GM12878 (cell line): ENCODE data around the gene SLC2A4RG. TPM values are rescaled to one million over a fixed set of nuclear protein-coding genes. Genes with fewer than 3 reads are reported as not detected.

ENCODE experiments used
- ATAC-seq: fragments of 200-7000 bp; cut with Tn5 transposase; 3 replicates; pipeline ENCODE4 v1.9.1; 2020; ENCODE audit warnings: mild to moderate bottlenecking, moderate library complexity
- BruUV-seq: library from RNA; stranded (reverse); fragments of 400-500 nt; replicated peaks from 2 replicates; lab custom pipeline; 2021; lab: Mats Ljungman, UMichigan
- CTCF ChIA-PET: fragments of 300-600 bp; sonication (Branson Sonifier 250); formaldehyde crosslinking; extraction: SDS; loops from one replicate; lab custom pipeline; 2021; ENCODE audit warnings: inconsistent platforms; lab: Yijun Ruan, JAX
- POLR2A ChIA-PET: fragments of 350-600 bp; formaldehyde crosslinking; extraction: SDS; loops from one replicate; lab custom pipeline; 2021; ENCODE audit warnings: inconsistent platforms; lab: Charles Lee
- RAD21 ChIA-PET: fragments of 300-600 bp; sonication (Branson Sonifier 250); formaldehyde crosslinking; loops from one replicate; lab custom pipeline; 2023; ENCODE audit warnings: antibody characterized with exemption; ENCODE audit not compliant: unreplicated experiment; lab: Charles Lee
- SMC1A ChIA-PET: fragments of 300-600 bp; sonication (Branson Sonifier 250); formaldehyde crosslinking; loops from one replicate; lab custom pipeline; 2023; ENCODE audit not compliant: unreplicated experiment, uncharacterized antibody; lab: Charles Lee
- DNase-seq: peaks from one replicate; pipeline ENCODE4 v3.0.0-alpha.2; 2011; ENCODE audit warnings: low read depth, low spot score
- FAIRE-seq: peaks from 3 replicates; lab custom pipeline; 2011; peaks lifted over from hg19 to GRCh38; lab: Jason Lieb, UNC
- H2AFZ ChIP-seq: 2 replicates; pipeline ENCODE4 v1.6.0; 2011; ENCODE audit warnings: low read depth, low read length, control low read depth; ENCODE audit not compliant: control insufficient read depth
- H3K27ac ChIP-seq: 2 replicates; pipeline ENCODE4 v1.5.1; 2011; ENCODE audit warnings: control low read depth; ENCODE audit not compliant: control insufficient read depth, insufficient read depth
- H3K27me3 ChIP-seq, 2 experiments: replicated peaks in 1 of 2; 2 replicates each; pipeline versions ENCODE4 v1.6.0 to v1.6.1; 2011; ENCODE audit warnings: low read length in 1 of 2; ENCODE audit not compliant: control insufficient read depth in 2 of 2, insufficient read depth in 2 of 2
- H3K36me3 ChIP-seq, 2 experiments: 2 replicates each; pipeline ENCODE4 v1.5.1; 2011; ENCODE audit warnings: low read length in 1 of 2; ENCODE audit not compliant: control insufficient read depth in 2 of 2, insufficient read depth in 2 of 2
- H3K4me1 ChIP-seq: 2 replicates; pipeline ENCODE4 v1.6.1; 2011; ENCODE audit warnings: mild to moderate bottlenecking, low read length, moderate library complexity, mixed read lengths; ENCODE audit not compliant: control insufficient read depth, insufficient read depth
- H3K4me2 ChIP-seq: 2 replicates; pipeline ENCODE4 v1.6.0; 2011; ENCODE audit warnings: control low read depth; ENCODE audit not compliant: control insufficient read depth, insufficient read depth
- H3K4me3 ChIP-seq: fragments of 200-600 bp; sonication (generic); 2 replicates; pipeline ENCODE4 v1.5.1; 2016
- H3K79me2 ChIP-seq: 2 replicates; pipeline ENCODE4 v1.6.0; 2011; ENCODE audit warnings: low read length; ENCODE audit not compliant: control insufficient read depth, insufficient read depth
- H3K9ac ChIP-seq: 2 replicates; pipeline ENCODE4 v1.8.0; 2011; ENCODE audit warnings: low read length, control low read depth, mixed read lengths; ENCODE audit not compliant: control insufficient read depth, insufficient read depth
- H3K9me3 ChIP-seq: replicated peaks from 3 replicates; pipeline ENCODE4 v1.5.1; 2011; ENCODE audit warnings: mild to moderate bottlenecking, low read length; ENCODE audit not compliant: control insufficient read depth, insufficient read depth
- H4K20me1 ChIP-seq: 2 replicates; pipeline ENCODE4 v1.6.0; 2011; ENCODE audit not compliant: control insufficient read depth, insufficient read depth
- ASH2L ChIP-seq: fragments of 300-600, 200-600 bp; sonication (generic); IDR thresholded peaks from 2 replicates; pipeline ENCODE4 v1.6.1; 2017; ENCODE audit warnings: low read depth, mild to moderate bottlenecking, borderline replicate concordance
- JUND ChIP-seq: IDR thresholded peaks from 2 replicates; pipeline ENCODE4 v1.6.1; 2012; ENCODE audit warnings: low read depth, mild to moderate bottlenecking, low read length, improper control_type of control experiment, moderate library complexity
- NR2C2 ChIP-seq: IDR thresholded peaks from 2 replicates; pipeline ENCODE4 v1.6.1; 2011; ENCODE audit warnings: borderline replicate concordance, low read depth; ENCODE audit not compliant: control insufficient read depth, insufficient read length
- POLR2AphosphoS5 ChIP-seq: IDR thresholded peaks from 2 replicates; pipeline ENCODE4 v1.6.1; 2011; ENCODE audit warnings: mild to moderate bottlenecking, low read length, inconsistent platforms
- ZNF622 ChIP-seq: fragments of 450-650 bp; IDR thresholded peaks from 2 replicates; pipeline ENCODE4 v1.6.1; 2017; ENCODE audit warnings: mild to moderate bottlenecking, inconsistent platforms
- WGBS: methylation state at CpG from one replicate; pipeline ENCODE4 v1.1.6; 2016; ENCODE audit warnings: low lambda C conversion rate; ENCODE audit not compliant: insufficient replicate concordance, insufficient coverage; ENCODE audit errors: missing lambda C conversion rate; 5-methylcytosine and 5-hydroxymethylcytosine counted together
- in situ Hi-C: fragments of 300-500 bp; cut with MboI; formaldehyde crosslinking; loops from 9 replicates; pipeline ENCODE4 v1.14.3; 2018; ENCODE audit warnings: mixed read lengths
- intact Hi-C: fragments of 100-400 bp; cut with micrococcal nuclease; formaldehyde crosslinking; loops from one replicate; pipeline ENCODE4 v1.14.2; 2022; ENCODE audit not compliant: unreplicated experiment
- polyA plus RNA-seq, 11 experiments: library from polyadenylated mRNA; depleted of rRNA in 4 of 11; unstranded in 6 of 11; stranded (reverse) in 5 of 11; fragments of >200 nt; fragmentation: Nextera tagmentation in 4 of 11; fragmentation: Illumina TruSeq in 1 of 11; extraction: Ambion mirVana in 4 of 11; extraction: Trizol in 1 of 11; gene quantifications; 1 replicate in 1 of 11; 2 replicates in 10 of 11; pipeline versions ENCODE4 v1.2.1 to v1.2.3, GENCODE V29; 2011 to 2016; ENCODE audit warnings: inconsistent platforms in 2 of 11, missing spikeins in 2 of 11, low read depth in 1 of 11
- total RNA-seq, 4 experiments: library from RNA; depleted of rRNA in 3 of 4; stranded (reverse); fragments of >200 nt in 3 of 4; fragmentation: Illumina TruSeq in 1 of 4; extraction: Trizol in 1 of 4; gene quantifications; 2 replicates each; pipeline versions ENCODE4 v1.2.1 to v1.2.3, GENCODE V29; 2013 to 2021
- TF ChIP-seq, protein P1 (sequence below): IDR thresholded peaks from 2 replicates; pipeline ENCODE4 v1.6.1; 2012; ENCODE audit warnings: improper control_type of control experiment, low read depth, low read length; ENCODE audit not compliant: insufficient replicate concordance
- TF ChIP-seq, protein P2 (sequence below): fragments of 450-650 bp; IDR thresholded peaks from 2 replicates; pipeline ENCODE4 v1.6.1; 2017; ENCODE audit warnings: mild to moderate bottlenecking
- TF ChIP-seq, protein P3 (sequence below): IDR thresholded peaks from 2 replicates; pipeline ENCODE4 v1.6.1; 2012; ENCODE audit warnings: mild to moderate bottlenecking, low read depth, low read length

SLC2A4RG gene
- total and polyA plus RNA-seq, 10 of the 15 experiments (the other 5 are each of a cell fraction or from before 2014, with no cell fraction given) = 0.34 to 65.9 (median 13.3) TPM

DNA sequence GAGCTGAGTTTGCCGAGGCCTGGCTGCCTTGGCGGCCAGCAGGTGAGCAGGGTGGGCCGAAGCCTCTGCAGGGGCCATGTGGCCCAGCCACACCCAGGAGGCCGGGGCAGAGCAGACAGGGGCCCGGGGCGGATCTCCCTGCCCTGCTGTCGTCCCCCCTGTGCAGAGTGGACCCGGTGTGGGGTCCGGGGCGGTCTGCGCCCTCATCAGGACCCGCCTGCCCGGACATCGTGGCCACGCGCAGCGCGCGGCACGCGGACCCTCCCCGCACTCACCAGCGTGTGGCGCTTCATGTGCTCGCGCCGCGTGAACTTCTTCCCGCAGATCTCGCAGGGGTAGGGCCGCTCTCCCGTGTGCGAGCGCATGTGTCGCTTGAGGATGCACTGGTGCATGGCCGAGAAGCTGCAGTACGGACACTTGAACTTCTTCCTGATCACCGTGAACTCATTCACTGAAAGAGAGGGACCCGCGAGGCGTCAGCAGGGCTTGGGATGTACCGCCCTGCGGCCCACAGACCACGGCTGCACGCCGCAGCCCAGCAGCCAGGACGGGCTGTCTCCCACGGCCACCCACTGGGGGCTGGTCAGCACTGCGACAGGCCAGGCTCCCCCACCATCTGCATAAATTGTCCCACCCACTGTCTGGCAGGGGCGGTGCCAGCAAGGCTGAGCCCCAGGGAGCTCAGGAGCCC is 13.0 kb downstream of the SLC2A4RG start:
- intact Hi-C loops (no loop called here), in situ Hi-C loops (no loop called here)
- Histone ChIP-seq H3K9me3 (no peaks in the 10 kb centered on the region), H3K27me3 (peaks cover 0 to 2% of the 10 kb centered on the region in 2 experiments; a peak in 1 of 4 replicates), H2AFZ (no peak overlapping the region), H3K27ac (no peak overlapping the region), H4K20me1 (no peaks in the 10 kb centered on the region), H3K79me2 (no peaks in the 10 kb centered on the region), H3K9ac (no peak overlapping the region), H3K36me3 (no peaks in the 10 kb centered on the region), H3K4me2 (no peak overlapping the region), H3K4me1 (no peaks in the 10 kb centered on the region), H3K4me3 (no peak overlapping the region)
- CTCF ChIA-PET = no interaction called here
- SMC1A ChIA-PET = no interaction called here
- WGBS = 85% methylated on average over 46 of the region's 50 CpGs
- ATAC-seq = peak; percentile 17; the same call in 1 of the 3 replicates
- RAD21 ChIA-PET = no interaction called here
- no TSS peak for BruUV-seq
- no peak for FAIRE-seq
- no peak for DNase-seq
- POLR2A ChIA-PET = no interaction called here
- TF ChIP-seq ZNF622 (no peak), ASH2L (no peak), NR2C2 (no peak), POLR2AphosphoS5 (no peak), JUND (no peak)
- TF ChIP-seq, protein P1, sequence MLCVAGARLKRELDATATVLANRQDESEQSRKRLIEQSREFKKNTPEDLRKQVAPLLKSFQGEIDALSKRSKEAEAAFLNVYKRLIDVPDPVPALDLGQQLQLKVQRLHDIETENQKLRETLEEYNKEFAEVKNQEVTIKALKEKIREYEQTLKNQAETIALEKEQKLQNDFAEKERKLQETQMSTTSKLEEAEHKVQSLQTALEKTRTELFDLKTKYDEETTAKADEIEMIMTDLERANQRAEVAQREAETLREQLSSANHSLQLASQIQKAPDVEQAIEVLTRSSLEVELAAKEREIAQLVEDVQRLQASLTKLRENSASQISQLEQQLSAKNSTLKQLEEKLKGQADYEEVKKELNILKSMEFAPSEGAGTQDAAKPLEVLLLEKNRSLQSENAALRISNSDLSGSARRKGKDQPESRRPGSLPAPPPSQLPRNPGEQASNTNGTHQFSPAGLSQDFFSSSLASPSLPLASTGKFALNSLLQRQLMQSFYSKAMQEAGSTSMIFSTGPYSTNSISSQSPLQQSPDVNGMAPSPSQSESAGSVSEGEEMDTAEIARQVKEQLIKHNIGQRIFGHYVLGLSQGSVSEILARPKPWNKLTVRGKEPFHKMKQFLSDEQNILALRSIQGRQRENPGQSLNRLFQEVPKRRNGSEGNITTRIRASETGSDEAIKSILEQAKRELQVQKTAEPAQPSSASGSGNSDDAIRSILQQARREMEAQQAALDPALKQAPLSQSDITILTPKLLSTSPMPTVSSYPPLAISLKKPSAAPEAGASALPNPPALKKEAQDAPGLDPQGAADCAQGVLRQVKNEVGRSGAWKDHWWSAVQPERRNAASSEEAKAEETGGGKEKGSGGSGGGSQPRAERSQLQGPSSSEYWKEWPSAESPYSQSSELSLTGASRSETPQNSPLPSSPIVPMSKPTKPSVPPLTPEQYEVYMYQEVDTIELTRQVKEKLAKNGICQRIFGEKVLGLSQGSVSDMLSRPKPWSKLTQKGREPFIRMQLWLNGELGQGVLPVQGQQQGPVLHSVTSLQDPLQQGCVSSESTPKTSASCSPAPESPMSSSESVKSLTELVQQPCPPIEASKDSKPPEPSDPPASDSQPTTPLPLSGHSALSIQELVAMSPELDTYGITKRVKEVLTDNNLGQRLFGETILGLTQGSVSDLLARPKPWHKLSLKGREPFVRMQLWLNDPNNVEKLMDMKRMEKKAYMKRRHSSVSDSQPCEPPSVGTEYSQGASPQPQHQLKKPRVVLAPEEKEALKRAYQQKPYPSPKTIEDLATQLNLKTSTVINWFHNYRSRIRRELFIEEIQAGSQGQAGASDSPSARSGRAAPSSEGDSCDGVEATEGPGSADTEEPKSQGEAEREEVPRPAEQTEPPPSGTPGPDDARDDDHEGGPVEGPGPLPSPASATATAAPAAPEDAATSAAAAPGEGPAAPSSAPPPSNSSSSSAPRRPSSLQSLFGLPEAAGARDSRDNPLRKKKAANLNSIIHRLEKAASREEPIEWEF = no peak
- TF ChIP-seq, protein P2, sequence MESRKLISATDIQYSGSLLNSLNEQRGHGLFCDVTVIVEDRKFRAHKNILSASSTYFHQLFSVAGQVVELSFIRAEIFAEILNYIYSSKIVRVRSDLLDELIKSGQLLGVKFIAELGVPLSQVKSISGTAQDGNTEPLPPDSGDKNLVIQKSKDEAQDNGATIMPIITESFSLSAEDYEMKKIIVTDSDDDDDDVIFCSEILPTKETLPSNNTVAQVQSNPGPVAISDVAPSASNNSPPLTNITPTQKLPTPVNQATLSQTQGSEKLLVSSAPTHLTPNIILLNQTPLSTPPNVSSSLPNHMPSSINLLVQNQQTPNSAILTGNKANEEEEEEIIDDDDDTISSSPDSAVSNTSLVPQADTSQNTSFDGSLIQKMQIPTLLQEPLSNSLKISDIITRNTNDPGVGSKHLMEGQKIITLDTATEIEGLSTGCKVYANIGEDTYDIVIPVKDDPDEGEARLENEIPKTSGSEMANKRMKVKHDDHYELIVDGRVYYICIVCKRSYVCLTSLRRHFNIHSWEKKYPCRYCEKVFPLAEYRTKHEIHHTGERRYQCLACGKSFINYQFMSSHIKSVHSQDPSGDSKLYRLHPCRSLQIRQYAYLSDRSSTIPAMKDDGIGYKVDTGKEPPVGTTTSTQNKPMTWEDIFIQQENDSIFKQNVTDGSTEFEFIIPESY = no peak
- TF ChIP-seq, protein P3, sequence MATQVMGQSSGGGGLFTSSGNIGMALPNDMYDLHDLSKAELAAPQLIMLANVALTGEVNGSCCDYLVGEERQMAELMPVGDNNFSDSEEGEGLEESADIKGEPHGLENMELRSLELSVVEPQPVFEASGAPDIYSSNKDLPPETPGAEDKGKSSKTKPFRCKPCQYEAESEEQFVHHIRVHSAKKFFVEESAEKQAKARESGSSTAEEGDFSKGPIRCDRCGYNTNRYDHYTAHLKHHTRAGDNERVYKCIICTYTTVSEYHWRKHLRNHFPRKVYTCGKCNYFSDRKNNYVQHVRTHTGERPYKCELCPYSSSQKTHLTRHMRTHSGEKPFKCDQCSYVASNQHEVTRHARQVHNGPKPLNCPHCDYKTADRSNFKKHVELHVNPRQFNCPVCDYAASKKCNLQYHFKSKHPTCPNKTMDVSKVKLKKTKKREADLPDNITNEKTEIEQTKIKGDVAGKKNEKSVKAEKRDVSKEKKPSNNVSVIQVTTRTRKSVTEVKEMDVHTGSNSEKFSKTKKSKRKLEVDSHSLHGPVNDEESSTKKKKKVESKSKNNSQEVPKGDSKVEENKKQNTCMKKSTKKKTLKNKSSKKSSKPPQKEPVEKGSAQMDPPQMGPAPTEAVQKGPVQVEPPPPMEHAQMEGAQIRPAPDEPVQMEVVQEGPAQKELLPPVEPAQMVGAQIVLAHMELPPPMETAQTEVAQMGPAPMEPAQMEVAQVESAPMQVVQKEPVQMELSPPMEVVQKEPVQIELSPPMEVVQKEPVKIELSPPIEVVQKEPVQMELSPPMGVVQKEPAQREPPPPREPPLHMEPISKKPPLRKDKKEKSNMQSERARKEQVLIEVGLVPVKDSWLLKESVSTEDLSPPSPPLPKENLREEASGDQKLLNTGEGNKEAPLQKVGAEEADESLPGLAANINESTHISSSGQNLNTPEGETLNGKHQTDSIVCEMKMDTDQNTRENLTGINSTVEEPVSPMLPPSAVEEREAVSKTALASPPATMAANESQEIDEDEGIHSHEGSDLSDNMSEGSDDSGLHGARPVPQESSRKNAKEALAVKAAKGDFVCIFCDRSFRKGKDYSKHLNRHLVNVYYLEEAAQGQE = no peak
